ENCODE results near the gene KLF17.
"Not testable (repeated sequence)": the region's sequence is repeated elsewhere in the genome, so short reads cannot be mapped to it uniquely, and the experiment has no call there.

KLF17 gene

DNA sequence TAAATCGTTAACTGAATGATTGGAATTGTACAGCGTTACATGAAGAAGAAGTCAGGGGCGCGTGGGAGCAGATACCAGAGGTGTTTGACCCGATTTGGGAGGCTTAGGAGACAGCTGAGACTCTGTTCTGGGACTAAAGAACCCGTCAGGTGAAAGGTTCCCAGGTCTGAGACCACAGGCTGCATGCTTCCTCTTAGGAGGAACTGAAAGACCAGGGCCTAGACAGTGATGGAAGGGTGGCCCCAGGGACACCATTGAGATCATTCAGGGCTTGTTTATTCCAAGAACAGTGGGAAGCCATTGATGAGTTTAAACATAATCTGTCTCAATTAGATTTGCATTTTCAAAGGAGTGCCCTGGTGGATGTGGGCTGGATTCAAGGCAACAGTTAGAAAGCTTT is 904 bp downstream of the KLF17 start:
- no peak for DNase-seq
- TF ChIP-seq POLR2A (IDR thresholded peaks at IDR 0.05; ENCODE audit: low read length), result no peak
- TF ChIP-seq GATA1 (IDR thresholded peaks at IDR 0.05; ENCODE audit: low read depth, low read length), result no peak

DNA sequence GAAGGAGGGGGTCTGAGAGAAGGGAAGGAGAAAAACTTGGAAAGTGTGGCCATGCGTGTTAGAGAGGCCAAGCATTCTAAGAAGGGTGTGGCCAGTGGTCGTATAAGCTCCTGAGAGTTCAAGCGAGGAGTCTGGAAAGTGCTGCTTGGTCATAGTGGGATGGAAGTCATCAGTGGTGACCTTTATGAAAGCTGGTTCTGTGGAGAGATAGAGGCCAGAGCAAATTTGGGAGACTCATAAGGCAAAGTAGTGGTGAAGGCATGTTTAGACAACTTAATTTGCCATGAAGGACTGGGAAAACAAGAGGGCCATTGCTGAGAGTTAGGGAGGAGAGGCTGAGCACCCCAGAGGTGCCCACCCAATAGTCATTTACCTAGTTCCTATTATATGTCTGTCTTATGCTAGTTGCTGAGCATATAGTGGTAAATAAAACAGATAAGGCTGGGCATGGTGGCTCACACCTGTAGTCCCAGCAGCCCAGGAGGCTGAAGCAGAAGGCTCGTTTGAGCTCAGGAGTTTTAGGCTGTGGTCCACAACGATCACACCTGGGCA is 1.9 kb downstream of the KLF17 start:
- TF ChIP-seq POLR2A (IDR thresholded peaks at IDR 0.05; ENCODE audit: low read length) (no peak), GATA1 (IDR thresholded peaks at IDR 0.05; ENCODE audit: low read depth, low read length) (no peak)

GRCh38 chr1:44129616-44130500 is 11.2 kb downstream of the KLF17 start:
- TF ChIP-seq GATA1 (IDR thresholded peaks at IDR 0.05; ENCODE audit: low read depth, low read length) (no peak), POLR2A (IDR thresholded peaks at IDR 0.05; ENCODE audit: low read length) (no peak)
- no peak for DNase-seq

More for the DNA sequence above, 1.9 kb downstream of the KLF17 start:
- DNase-seq, result no peak

DNA sequence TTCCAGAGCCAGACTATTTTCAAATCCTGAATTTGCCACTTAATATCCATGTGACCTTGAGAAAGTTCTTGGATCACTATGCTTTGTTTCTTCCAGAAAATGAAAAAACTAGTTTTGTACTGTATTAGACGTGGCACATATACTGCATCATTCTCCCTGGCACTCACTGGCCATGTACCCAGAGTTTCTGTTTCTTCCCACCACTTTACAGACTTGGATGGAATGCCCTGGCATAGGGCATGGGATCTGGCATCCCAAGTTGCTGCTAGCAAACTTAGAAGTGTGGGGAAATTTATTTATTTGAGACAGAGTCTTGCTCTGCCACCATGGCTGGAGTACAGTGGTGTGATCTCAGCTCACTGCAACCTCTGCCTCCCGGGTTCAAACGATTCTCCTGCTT is 12.8 kb downstream of the KLF17 start:
- TF ChIP-seq POLR2A (IDR thresholded peaks at IDR 0.05; ENCODE audit: low read length), result no peak
- TF ChIP-seq GATA1 (IDR thresholded peaks at IDR 0.05; ENCODE audit: low read depth, low read length), result no peak
- no peak for DNase-seq

DNA sequence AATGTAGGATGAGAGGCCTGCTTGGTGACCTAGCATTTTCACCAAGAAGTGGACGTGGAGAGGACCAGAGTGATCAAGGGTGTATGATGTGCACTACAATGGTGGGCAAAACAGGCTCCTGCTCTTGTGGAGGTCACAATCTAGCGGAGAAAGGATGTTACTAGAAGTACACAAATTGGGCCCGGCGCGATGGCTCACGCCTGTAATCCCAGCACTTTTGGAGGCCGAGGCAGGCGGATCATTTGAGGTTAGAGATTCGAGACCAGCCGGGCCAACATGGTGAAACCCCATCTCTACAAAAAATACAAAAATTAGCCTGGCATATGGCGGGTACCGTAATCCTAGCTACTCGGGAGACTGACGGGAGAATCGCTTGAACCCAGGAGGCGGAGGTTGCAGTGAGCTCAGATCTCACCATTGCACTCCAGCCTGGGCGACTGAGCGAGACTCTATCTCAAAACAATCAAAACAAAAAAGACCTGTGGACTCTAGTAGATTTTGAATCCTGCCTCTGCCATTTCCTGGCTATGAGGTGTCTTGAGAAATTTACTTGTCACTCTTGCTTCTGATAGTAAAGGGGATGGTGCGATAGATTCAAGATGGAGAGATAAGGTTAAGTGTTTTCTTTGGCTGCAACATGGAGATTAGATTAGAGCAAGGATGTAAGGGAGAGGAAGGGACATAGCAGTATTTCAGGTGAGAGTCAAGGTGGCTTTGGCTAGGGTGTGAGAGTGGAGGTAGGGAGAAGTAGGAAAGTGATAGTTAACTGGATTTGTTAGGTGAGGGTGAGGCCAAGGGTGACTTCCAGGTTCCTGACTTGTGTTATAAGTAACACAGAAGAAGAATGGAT is 15.7 kb downstream of the KLF17 start:
- DNase-seq, result peak in 1 of 2 experiments; percentile 11
- TF ChIP-seq POLR2A (IDR thresholded peaks at IDR 0.05; ENCODE audit: low read length) (no peak), GATA1 (IDR thresholded peaks at IDR 0.05; ENCODE audit: low read depth, low read length) (no peak)

DNA sequence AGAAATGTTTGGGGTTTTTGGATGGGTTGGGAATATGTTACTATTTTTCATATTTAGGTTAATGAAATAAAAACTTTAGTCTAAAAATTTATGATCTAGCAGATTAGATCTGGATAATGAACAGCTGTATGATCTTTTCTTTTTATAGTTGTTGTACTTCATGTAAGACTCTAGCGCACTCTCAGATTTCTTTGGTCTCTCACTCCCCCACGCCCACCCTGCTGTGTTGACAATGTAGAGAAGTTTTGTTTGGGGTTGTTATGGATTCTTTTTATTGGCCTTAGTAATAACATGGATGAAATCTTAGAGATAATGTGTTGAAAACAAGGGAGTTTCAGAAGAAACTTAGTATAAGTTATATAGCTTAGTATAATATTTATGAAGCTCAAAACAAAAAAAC is 17.3 kb downstream of the KLF17 start:
- TF ChIP-seq POLR2A (IDR thresholded peaks at IDR 0.05; ENCODE audit: low read length), result no peak
- no peak for TF ChIP-seq GATA1 (IDR thresholded peaks at IDR 0.05; ENCODE audit: low read depth, low read length)
- DNase-seq, result no peak

- DNase-seq, result no peak
These were observed 19.6 kb downstream of the KLF17 start for GRCh38 chr1:44138239-44138638.

GRCh38 chr1:44139565-44139964 is 20.9 kb downstream of the KLF17 start:
- not testable (repeated sequence) for DNase-seq

More at GRCh38 chr1:44138239-44138638, 19.6 kb downstream of the KLF17 start:
- no peak for TF ChIP-seq POLR2A (IDR thresholded peaks at IDR 0.05; ENCODE audit: low read length)
- TF ChIP-seq GATA1 (IDR thresholded peaks at IDR 0.05; ENCODE audit: low read depth, low read length), result no peak

DNA sequence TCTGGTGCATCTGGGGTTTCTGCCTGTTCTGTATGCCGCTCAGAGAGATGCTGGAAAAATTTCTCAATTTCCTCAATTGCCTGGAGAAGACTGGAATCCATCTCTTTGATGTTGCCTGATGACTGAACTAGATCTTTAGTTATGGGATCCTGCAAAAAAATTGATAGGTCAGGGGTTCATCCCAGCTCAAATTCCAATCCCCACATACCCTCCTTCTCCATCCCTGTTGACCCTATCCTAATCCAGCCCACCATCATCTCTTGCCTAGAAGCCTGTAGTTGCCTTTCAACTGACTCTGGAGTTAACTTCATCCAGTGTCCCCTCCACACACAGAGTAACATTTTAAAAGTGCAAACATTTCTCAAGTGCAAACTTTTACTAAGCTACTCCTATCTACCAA is 22.9 kb downstream of the KLF17 start, which contains the start of gene KLF18:
TSS of gene KLF18 (minus strand) at position 101 of the 400 bp plus-strand sequence. CDS start at position 101, 0 bp downstream.
- DNase-seq, result no peak
- TF ChIP-seq GATA1 (IDR thresholded peaks at IDR 0.05; ENCODE audit: low read depth, low read length), result no peak
- no peak for TF ChIP-seq POLR2A (IDR thresholded peaks at IDR 0.05; ENCODE audit: low read length)

DNA sequence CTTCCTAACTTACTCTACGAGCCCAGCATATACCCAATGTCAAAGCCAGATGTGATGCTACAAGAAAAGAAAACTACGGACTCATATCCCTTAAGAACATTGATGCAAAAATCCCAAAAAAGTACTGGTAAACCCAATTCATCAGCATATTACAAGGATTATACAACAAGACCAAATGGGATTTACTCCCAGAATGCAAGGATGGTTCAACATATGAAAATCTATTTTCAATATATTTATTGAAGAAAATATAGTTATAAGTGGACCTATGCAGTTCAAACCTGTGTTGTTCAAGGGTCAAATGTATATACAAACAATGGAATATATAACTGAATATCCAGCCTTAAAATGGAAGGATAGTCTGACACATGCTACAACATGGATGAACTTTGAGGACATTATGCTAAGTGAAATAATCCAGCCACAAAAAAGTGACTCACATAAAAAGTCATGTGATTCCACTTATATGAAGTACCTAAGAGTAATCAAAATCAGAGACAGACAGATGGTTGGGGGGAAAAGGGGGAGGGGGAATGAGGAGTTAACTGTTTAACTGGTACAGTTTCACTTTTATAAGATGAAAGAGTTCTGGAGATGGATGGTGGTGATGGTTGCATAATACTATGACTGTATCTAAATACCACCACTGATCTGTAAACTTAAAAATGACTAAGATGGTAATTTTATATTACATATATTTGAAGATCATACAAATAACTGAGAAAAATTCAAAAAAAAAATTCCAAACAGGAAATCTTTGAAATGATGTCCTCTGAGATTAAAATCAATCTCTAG is 26.5 kb downstream of the KLF17 start:
- no peak for TF ChIP-seq POLR2A (IDR thresholded peaks at IDR 0.05; ENCODE audit: low read length)
- no peak for TF ChIP-seq GATA1 (IDR thresholded peaks at IDR 0.05; ENCODE audit: low read depth, low read length)
- DNase-seq, result no peak

DNA sequence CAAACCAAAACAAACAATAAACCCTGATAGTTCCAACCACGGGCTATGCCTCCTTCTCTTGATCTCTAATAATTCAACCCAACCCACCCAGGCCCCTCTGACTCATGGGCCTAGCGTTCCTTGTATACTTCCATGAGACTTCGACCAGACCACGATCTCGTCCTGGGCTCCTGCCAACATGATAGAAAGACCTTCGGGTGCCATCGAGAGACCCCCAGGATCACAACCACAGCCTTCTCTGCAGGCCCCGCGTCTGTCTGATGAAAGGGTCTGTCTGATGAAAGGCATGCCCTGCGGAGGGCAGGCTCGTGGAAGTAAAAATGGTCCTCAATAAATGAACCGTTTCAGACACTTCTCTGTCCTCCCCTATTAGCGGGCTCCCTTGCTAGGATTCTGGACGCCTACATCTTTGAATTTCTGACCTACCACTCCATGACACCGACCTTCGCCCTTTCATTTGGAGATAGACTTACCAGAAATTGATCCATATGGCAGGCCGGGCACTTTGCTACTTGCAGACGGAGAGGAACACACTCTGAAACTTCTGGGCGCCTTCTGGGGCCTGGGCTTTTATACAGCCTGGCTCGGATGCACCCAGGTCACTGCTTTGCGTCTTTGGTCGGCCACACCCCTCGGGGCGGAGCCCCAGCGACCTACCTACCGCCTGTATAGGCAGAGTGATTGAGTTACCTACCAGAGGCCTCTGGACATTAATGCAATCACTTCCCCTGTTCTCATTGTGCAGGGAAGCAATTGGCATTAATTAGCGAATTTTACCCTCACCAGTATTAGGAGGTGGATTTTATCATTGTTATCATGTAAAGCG is 28.1 kb downstream of the KLF17 start:
- no peak for DNase-seq
- TF ChIP-seq POLR2A (IDR thresholded peaks at IDR 0.05; ENCODE audit: low read length), result no peak
- TF ChIP-seq GATA1 (IDR thresholded peaks at IDR 0.05; ENCODE audit: low read depth, low read length), result no peak

DNA sequence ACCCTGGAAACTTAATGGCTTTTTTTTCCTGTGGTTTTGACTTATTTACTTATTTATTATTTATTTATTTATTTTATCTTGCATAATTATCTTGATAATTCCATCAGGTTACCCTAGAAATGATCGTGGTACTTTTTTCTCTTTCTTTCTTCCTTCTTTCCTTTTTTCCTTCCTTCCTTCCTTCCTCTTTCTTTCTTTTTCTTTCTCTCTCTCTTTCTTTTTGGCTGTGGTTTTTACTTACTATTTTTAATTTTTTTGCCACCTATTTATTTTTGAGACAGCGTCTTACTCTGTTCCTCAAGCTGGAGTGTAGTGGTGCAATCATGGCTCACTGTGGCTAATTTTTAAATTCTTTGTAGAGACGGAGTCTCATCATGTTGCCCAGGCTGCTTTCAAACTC is 29.0 kb downstream of the KLF17 start:
- DNase-seq, result no peak
- no peak for TF ChIP-seq POLR2A (IDR thresholded peaks at IDR 0.05; ENCODE audit: low read length)
- no peak for TF ChIP-seq GATA1 (IDR thresholded peaks at IDR 0.05; ENCODE audit: low read depth, low read length)

- TF ChIP-seq GATA1 (IDR thresholded peaks at IDR 0.05; ENCODE audit: low read depth, low read length), result no peak
- TF ChIP-seq POLR2A (IDR thresholded peaks at IDR 0.05; ENCODE audit: low read length), result no peak
- DNase-seq, result no peak
These were observed 32.7 kb downstream of the KLF17 start for GRCh38 chr1:44151332-44151731.
